Measurements from ENCODE around the gene PMAIP1. TPM values are rescaled to one million over a fixed set of nuclear protein-coding genes. Genes with fewer than 3 reads are reported as not detected.
"Not testable (repeated sequence)": the region's sequence is repeated elsewhere in the genome, so short reads cannot be mapped to it uniquely, and the experiment has no call there.

The PMAIP1 gene
- total and polyA plus RNA-seq, 9 donors: 19.5 to 48.6 (median 30.3) TPM

GRCh38 chr18:59881728-59882656 is 17.8 kb upstream of the PMAIP1 start:
- Histone ChIP-seq H3K27me3 (ENCODE audit: control insufficient read depth, insufficient read depth, low read length) (no peaks in the 10 kb centered on the region), H3K4me1 (ENCODE audit: control insufficient read depth, insufficient read depth, low read length) (peaks cover 7% of the 10 kb centered on the region), H3K4me3 (ENCODE audit: low read length) (no peak overlapping the region), H3K36me3 (ENCODE audit: control insufficient read depth, insufficient read depth, low read length) (no peaks in the 10 kb centered on the region), H3K9me3 (replicated peaks; ENCODE audit: control insufficient read depth, low read depth, low read length) (no peaks in the 10 kb centered on the region), H3K27ac (ENCODE audit: low read length) (peak overlapping the region; percentile 40)
- peak; percentile 68 for DNase-seq
- 20% methylated on average over 1 of the region's 11 CpGs for WGBS (ENCODE audit: insufficient coverage)

- Histone ChIP-seq H3K9me3 (replicated peaks; ENCODE audit: control insufficient read depth, low read depth, low read length) (no peaks in the 10 kb centered on the region), H3K27ac (ENCODE audit: low read length) (no peak overlapping the region), H3K36me3 (ENCODE audit: control insufficient read depth, insufficient read depth, low read length) (no peaks in the 10 kb centered on the region), H3K27me3 (ENCODE audit: control insufficient read depth, insufficient read depth, low read length) (no peaks in the 10 kb centered on the region), H3K4me1 (ENCODE audit: control insufficient read depth, insufficient read depth, low read length) (peaks cover 7% of the 10 kb centered on the region), H3K4me3 (ENCODE audit: low read length) (no peak overlapping the region)
- DNase-seq: peak; percentile 58
- no CpG with 5 or more reads among the region's 2 CpGs for WGBS (ENCODE audit: insufficient coverage)
Observed at GRCh38 chr18:59884351-59884750, 15.4 kb upstream of the PMAIP1 start.

GRCh38 chr18:59885579-59886163 is 14.1 kb upstream of the PMAIP1 start:
- Histone ChIP-seq H3K27ac (ENCODE audit: low read length) (peak overlapping the region; percentile 13), H3K9me3 (replicated peaks; ENCODE audit: control insufficient read depth, low read depth, low read length) (no peaks in the 10 kb centered on the region), H3K27me3 (ENCODE audit: control insufficient read depth, insufficient read depth, low read length) (no peaks in the 10 kb centered on the region), H3K4me3 (ENCODE audit: low read length) (no peak overlapping the region), H3K4me1 (ENCODE audit: control insufficient read depth, insufficient read depth, low read length) (peaks cover 7% of the 10 kb centered on the region), H3K36me3 (ENCODE audit: control insufficient read depth, insufficient read depth, low read length) (no peaks in the 10 kb centered on the region)
- no peak for DNase-seq
- 40% methylated on average over 2 of the region's 6 CpGs for WGBS (ENCODE audit: insufficient coverage)

- not testable (repeated sequence) for H3K4me1 ChIP-seq (ENCODE audit: control insufficient read depth, insufficient read depth, low read length); H3K9me3 ChIP-seq (replicated peaks; ENCODE audit: control insufficient read depth, low read depth, low read length); H3K27ac ChIP-seq (ENCODE audit: low read length); H3K36me3 ChIP-seq (ENCODE audit: control insufficient read depth, insufficient read depth, low read length); H3K4me3 ChIP-seq (ENCODE audit: low read length); H3K27me3 ChIP-seq (ENCODE audit: control insufficient read depth, insufficient read depth, low read length); DNase-seq
- WGBS (ENCODE audit: insufficient coverage): 88% methylated on average over 2 of the region's 3 CpGs
Observed at GRCh38 chr18:59886399-59886798, 13.4 kb upstream of the PMAIP1 start.

GRCh38 chr18:59892123-59892522 is 7.7 kb upstream of the PMAIP1 start:
- WGBS (ENCODE audit: insufficient coverage): no CpG with 5 or more reads among the region's 3 CpGs
- DNase-seq: no peak
- no peaks in the 10 kb centered on the region for H3K36me3 ChIP-seq (ENCODE audit: control insufficient read depth, insufficient read depth, low read length)

GRCh38 chr18:59893971-59894370 is 5.8 kb upstream of the PMAIP1 start:
- no peak overlapping the region for H3K27ac ChIP-seq (ENCODE audit: low read length)
- no peaks in the 10 kb centered on the region for H3K9me3 ChIP-seq (replicated peaks; ENCODE audit: control insufficient read depth, low read depth, low read length)
- H3K27me3 ChIP-seq (ENCODE audit: control insufficient read depth, insufficient read depth, low read length): peaks cover 19% of the 10 kb centered on the region
- H3K4me1 ChIP-seq (ENCODE audit: control insufficient read depth, insufficient read depth, low read length): peaks cover 3% of the 10 kb centered on the region
- DNase-seq: no peak
- no peaks in the 10 kb centered on the region for H3K36me3 ChIP-seq (ENCODE audit: control insufficient read depth, insufficient read depth, low read length)
- no CpG with 5 or more reads among the region's 6 CpGs for WGBS (ENCODE audit: insufficient coverage)
- H3K4me3 ChIP-seq (ENCODE audit: low read length): no peak overlapping the region

More at GRCh38 chr18:59892123-59892522, 7.7 kb upstream of the PMAIP1 start:
- H3K27ac ChIP-seq (ENCODE audit: low read length): no peak overlapping the region
- peaks cover 4% of the 10 kb centered on the region for H3K27me3 ChIP-seq (ENCODE audit: control insufficient read depth, insufficient read depth, low read length)
- no peaks in the 10 kb centered on the region for H3K4me1 ChIP-seq (ENCODE audit: control insufficient read depth, insufficient read depth, low read length)
- no peaks in the 10 kb centered on the region for H3K9me3 ChIP-seq (replicated peaks; ENCODE audit: control insufficient read depth, low read depth, low read length)
- H3K4me3 ChIP-seq (ENCODE audit: low read length): no peak overlapping the region

GRCh38 chr18:59897321-59897954 is 2.4 kb upstream of the PMAIP1 start:
- H3K36me3 ChIP-seq (ENCODE audit: control insufficient read depth, insufficient read depth, low read length): no peaks in the 10 kb centered on the region
- 27% methylated on average over 2 of the region's 9 CpGs for WGBS (ENCODE audit: insufficient coverage)
- no peaks in the 10 kb centered on the region for H3K9me3 ChIP-seq (replicated peaks; ENCODE audit: control insufficient read depth, low read depth, low read length)
- H3K4me3 ChIP-seq (ENCODE audit: low read length): no peak overlapping the region
- peaks cover 11% of the 10 kb centered on the region for H3K4me1 ChIP-seq (ENCODE audit: control insufficient read depth, insufficient read depth, low read length)
- H3K27me3 ChIP-seq (ENCODE audit: control insufficient read depth, insufficient read depth, low read length): peaks cover 35% of the 10 kb centered on the region
- no peak for DNase-seq
- no peak overlapping the region for H3K27ac ChIP-seq (ENCODE audit: low read length)

- Histone ChIP-seq H3K27me3 (ENCODE audit: control insufficient read depth, insufficient read depth, low read length) (peaks cover 38% of the 10 kb centered on the region), H3K36me3 (ENCODE audit: control insufficient read depth, insufficient read depth, low read length) (no peaks in the 10 kb centered on the region)
Observed at GRCh38 chr18:59898093-59898492, 1.7 kb upstream of the PMAIP1 start.

GRCh38 chr18:59898609-59899297 is 1.0 kb upstream of the PMAIP1 start:
- no peak for DNase-seq
- whole genome bisulfite sequencing (ENCODE audit: insufficient coverage): 29% methylated on average over 33 of the region's 33 CpGs
- Histone ChIP-seq H3K27me3 (ENCODE audit: control insufficient read depth, insufficient read depth, low read length) (peaks cover 38% of the 10 kb centered on the region), H3K9me3 (replicated peaks; ENCODE audit: control insufficient read depth, low read depth, low read length) (no peaks in the 10 kb centered on the region), H3K4me3 (ENCODE audit: low read length) (peak overlapping the region; percentile 66), H3K27ac (ENCODE audit: low read length) (peak overlapping the region; percentile 74), H3K4me1 (ENCODE audit: control insufficient read depth, insufficient read depth, low read length) (peaks cover 11% of the 10 kb centered on the region), H3K36me3 (ENCODE audit: control insufficient read depth, insufficient read depth, low read length) (no peaks in the 10 kb centered on the region)

More at GRCh38 chr18:59898093-59898492, 1.7 kb upstream of the PMAIP1 start:
- WGBS (ENCODE audit: insufficient coverage): 8% methylated on average over 3 of the region's 4 CpGs
- no peak overlapping the region for H3K27ac ChIP-seq (ENCODE audit: low read length)
- no peak for DNase-seq
- H3K9me3 ChIP-seq (replicated peaks; ENCODE audit: control insufficient read depth, low read depth, low read length): no peaks in the 10 kb centered on the region
- H3K4me1 ChIP-seq (ENCODE audit: control insufficient read depth, insufficient read depth, low read length): peaks cover 11% of the 10 kb centered on the region
- no peak overlapping the region for H3K4me3 ChIP-seq (ENCODE audit: low read length)

Data from muscle of leg (tissue), 11 donors.